ENCODE data around the gene CYP27A1.

CYP27A1 gene

GRCh38 chr2:218781691-218782527 is at the start of gene CYP27A1:
TSS of gene CYP27A1 (plus strand) at chr2:218782147. CDS start at chr2:218782183, 36 bp downstream.
- Histone ChIP-seq H3K9me3 (no peaks in the 10 kb centered on the region), H3K27ac (peak within 1 kb of the TSS; percentile 60), H3K4me1 (ENCODE audit: control insufficient read depth in 1 of 2, insufficient read depth in 1 of 2, low read depth in 1 of 2, low read length in 1 of 2) (peaks cover 0 to 8% of the 10 kb centered on the region in 2 experiments), H3K4me3 (ENCODE audit: low read depth in 1 of 2, low read length in 1 of 2) (peak within 1 kb of the TSS; percentile 52 to 54), H3K36me3 (no peaks in the 10 kb centered on the region), H3K27me3 (peaks cover 81% of the 10 kb centered on the region)
- no peak for TF ChIP-seq CTCF (IDR thresholded peaks at IDR 0.05)

GRCh38 chr2:218732761-218733158 is 49.2 kb upstream of the CYP27A1 start:
- Histone ChIP-seq H3K9me3 (no peaks in the 10 kb centered on the region), H3K27ac (peak overlapping the region; percentile 97), H3K36me3 (no peaks in the 10 kb centered on the region), H3K4me3 (ENCODE audit: low read depth in 1 of 2, low read length in 1 of 2) (peak overlapping the region in 1 of 2 experiments; percentile 7), H3K4me1 (ENCODE audit: control insufficient read depth in 1 of 2, insufficient read depth in 1 of 2, low read depth in 1 of 2, low read length in 1 of 2) (peaks cover 46 to 50% of the 10 kb centered on the region in 2 experiments), H3K27me3 (no peaks in the 10 kb centered on the region)
- no peak for TF ChIP-seq CTCF (IDR thresholded peaks at IDR 0.05)

- Histone ChIP-seq H3K4me3 (ENCODE audit: low read depth in 1 of 2, low read length in 1 of 2) (peak overlapping the region in 1 of 2 experiments; percentile 7), H3K27me3 (no peaks in the 10 kb centered on the region), H3K9me3 (no peaks in the 10 kb centered on the region), H3K36me3 (no peaks in the 10 kb centered on the region), H3K27ac (peak overlapping the region; percentile 97), H3K4me1 (ENCODE audit: control insufficient read depth in 1 of 2, insufficient read depth in 1 of 2, low read depth in 1 of 2, low read length in 1 of 2) (peaks cover 41 to 49% of the 10 kb centered on the region in 2 experiments)
- peak; percentile 35 for TF ChIP-seq CTCF (IDR thresholded peaks at IDR 0.05)
These were observed 48.6 kb upstream of the CYP27A1 start for GRCh38 chr2:218733171-218734021.

GRCh38 chr2:218734190-218734975 is 47.6 kb upstream of the CYP27A1 start:
- Histone ChIP-seq H3K27ac (peak overlapping the region; percentile 97), H3K4me1 (ENCODE audit: control insufficient read depth in 1 of 2, insufficient read depth in 1 of 2, low read depth in 1 of 2, low read length in 1 of 2) (peaks cover 39 to 46% of the 10 kb centered on the region in 2 experiments), H3K27me3 (no peaks in the 10 kb centered on the region), H3K4me3 (ENCODE audit: low read depth in 1 of 2, low read length in 1 of 2) (peak overlapping the region; percentile 7 to 32), H3K9me3 (no peaks in the 10 kb centered on the region), H3K36me3 (no peaks in the 10 kb centered on the region)
- TF ChIP-seq CTCF (IDR thresholded peaks at IDR 0.05), result no peak

GRCh38 chr2:218736531-218736930 is 45.4 kb upstream of the CYP27A1 start:
- Histone ChIP-seq H3K27me3 (no peaks in the 10 kb centered on the region), H3K4me3 (ENCODE audit: low read depth in 1 of 2, low read length in 1 of 2) (no peak overlapping the region), H3K27ac (peak overlapping the region; percentile 54), H3K36me3 (no peaks in the 10 kb centered on the region), H3K4me1 (ENCODE audit: control insufficient read depth in 1 of 2, insufficient read depth in 1 of 2, low read depth in 1 of 2, low read length in 1 of 2) (peaks cover 36 to 40% of the 10 kb centered on the region in 2 experiments), H3K9me3 (no peaks in the 10 kb centered on the region)
- no peak for TF ChIP-seq CTCF (IDR thresholded peaks at IDR 0.05)
